ENCODE measurements around the gene SIGLEC15. TPM values are rescaled to one million over a fixed set of nuclear protein-coding genes. Genes with fewer than 3 reads are reported as not detected.

The SIGLEC15 gene
- total RNA-seq, 1 experiment from 2014 or later = not detected

Other genes starting within 250 kb of the SIGLEC15 start
- gene SLC14A2, start 210.2 kb upstream of the SIGLEC15 start, total RNA-seq (2021; ENCODE audit: unreplicated experiment) = not detected
- gene SLC14A1, start 101.5 kb upstream of the SIGLEC15 start, total RNA-seq (2021; ENCODE audit: unreplicated experiment) = not detected
- 12.9 TPM for gene EPG5, start 141.7 kb downstream of the SIGLEC15 start, total RNA-seq (2021; ENCODE audit: unreplicated experiment)
- 20.0 TPM for gene PSTPIP2, start 246.6 kb downstream of the SIGLEC15 start, total RNA-seq (2021; ENCODE audit: unreplicated experiment)